ENCODE measurements around the gene HCRTR1. TPM values are rescaled to one million over a fixed set of nuclear protein-coding genes. Genes with fewer than 3 reads are reported as not detected.

HCRTR1 gene
- total and polyA plus RNA-seq, 2 donors (not counting 3 experiments of a cell fraction or from before 2014, with no cell fraction given): 0.93 to 1.5 TPM

DNA sequence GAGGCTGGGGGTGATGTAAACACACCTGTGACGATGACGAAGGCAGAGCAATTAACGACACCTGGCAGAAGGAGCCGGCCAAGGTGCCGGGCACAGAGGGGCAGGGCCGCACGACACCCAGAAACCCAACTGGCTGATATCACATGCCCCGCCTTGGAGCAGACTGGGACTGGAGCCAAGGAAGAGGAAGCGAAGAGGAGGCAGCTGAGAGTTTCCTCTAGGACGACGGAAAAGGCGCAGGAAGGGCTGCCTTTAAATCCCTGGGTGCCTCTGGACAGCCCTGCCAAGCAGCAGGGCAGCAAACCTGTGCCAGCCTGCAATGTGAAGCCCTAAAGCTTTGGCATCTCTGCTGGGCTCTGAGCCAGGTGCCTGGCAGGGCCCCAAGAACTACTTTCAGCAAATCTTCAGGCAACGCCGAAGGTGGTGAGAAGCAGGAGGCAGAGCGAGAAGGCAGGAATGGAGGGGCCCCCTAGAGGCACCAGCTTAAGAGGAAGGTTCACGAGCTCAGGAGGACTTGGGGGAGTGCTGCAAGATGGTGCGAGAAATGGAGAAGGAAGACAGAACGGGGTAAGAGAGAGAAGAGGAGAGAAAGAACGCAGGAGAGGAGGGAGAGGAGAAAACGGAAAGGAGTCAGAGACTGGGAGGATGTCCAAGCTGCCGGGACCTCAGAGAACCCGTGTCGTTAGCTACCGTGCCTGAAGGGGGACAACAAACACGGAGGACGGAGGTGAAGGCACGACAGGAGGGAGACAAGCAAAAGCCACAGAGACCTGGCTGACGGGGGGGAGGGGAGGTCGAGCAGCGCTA is 52.5 kb downstream of the HCRTR1 start:
- no TSS peak for BruUV-seq (replicated peaks)
- Histone ChIP-seq H3K27ac (ENCODE audit: insufficient read depth, low read depth, low read length) (no peak overlapping the region), H3K4me2 (ENCODE audit: insufficient read depth, low read length) (peak overlapping the region; percentile 70), H3K79me2 (ENCODE audit: control insufficient read depth, insufficient read depth, low read length) (no peaks in the 10 kb centered on the region), H3K27me3 (ENCODE audit: control insufficient read depth in 2 of 2, insufficient read depth in 2 of 2, low read length in 2 of 2) (no peaks in the 10 kb centered on the region), H4K20me1 (replicated peaks; ENCODE audit: control insufficient read depth, extremely low read depth, insufficient read depth, low read length) (no peaks in the 10 kb centered on the region), H3K36me3 (ENCODE audit: control insufficient read depth in 2 of 2, extremely low read depth in 1 of 2, insufficient read depth in 2 of 2, low read length in 2 of 2) (no peaks in the 10 kb centered on the region), H2AFZ (ENCODE audit: low read depth, low read length) (peak overlapping the region; percentile 86), H3K9ac (replicated peaks; ENCODE audit: extremely low read depth, insufficient read depth, low read length) (no peak overlapping the region), H3K9me1 (replicated peaks; ENCODE audit: control insufficient read depth, extremely low read depth, insufficient read depth, low read length) (no peaks in the 10 kb centered on the region), H3K4me1 (ENCODE audit: control insufficient read depth, extremely low read depth, insufficient read depth, low read length) (peaks cover 13% of the 10 kb centered on the region), H3K9me3 (replicated peaks; ENCODE audit: control insufficient read depth, insufficient read depth, low read length) (no peaks in the 10 kb centered on the region), H3K4me3 (replicated peaks in 1 of 3; ENCODE audit: insufficient read depth in 1 of 3, low read depth in 1 of 3, low read length in 3 of 3) (peak overlapping the region; percentile 7 to 31 (median 21))
- ChIA-PET CTCF (interaction anchor here (0.8 to 10.6 kb wide), 12 partner anchors 10 to 119 kb away, joined by 3 to 180 read pairs (median 6); no protein-coding TSS in a partner anchor), POLR2A (no interaction called here)
- FAIRE-seq: peak; percentile 81
- intact Hi-C loops (cut with micrococcal nuclease): loop anchor here (1.0 to 2.0 kb wide), 2 partner anchors 17 to 45 kb away; no protein-coding TSS in a partner anchor
- DNase-seq (ENCODE audit: low read depth, low spot score): peak; percentile 77
- dilution Hi-C loops (cut with MboI; ENCODE audit: extremely low pct_ligation_motif_present, low sequenced_read_pairs): no loop called here
- TF ChIP-seq, protein P1, sequence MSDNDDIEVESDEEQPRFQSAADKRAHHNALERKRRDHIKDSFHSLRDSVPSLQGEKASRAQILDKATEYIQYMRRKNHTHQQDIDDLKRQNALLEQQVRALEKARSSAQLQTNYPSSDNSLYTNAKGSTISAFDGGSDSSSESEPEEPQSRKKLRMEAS (IDR thresholded peaks at IDR 0.05; ENCODE audit: insufficient read depth, insufficient read length): no peak
- TF ChIP-seq, protein P2, sequence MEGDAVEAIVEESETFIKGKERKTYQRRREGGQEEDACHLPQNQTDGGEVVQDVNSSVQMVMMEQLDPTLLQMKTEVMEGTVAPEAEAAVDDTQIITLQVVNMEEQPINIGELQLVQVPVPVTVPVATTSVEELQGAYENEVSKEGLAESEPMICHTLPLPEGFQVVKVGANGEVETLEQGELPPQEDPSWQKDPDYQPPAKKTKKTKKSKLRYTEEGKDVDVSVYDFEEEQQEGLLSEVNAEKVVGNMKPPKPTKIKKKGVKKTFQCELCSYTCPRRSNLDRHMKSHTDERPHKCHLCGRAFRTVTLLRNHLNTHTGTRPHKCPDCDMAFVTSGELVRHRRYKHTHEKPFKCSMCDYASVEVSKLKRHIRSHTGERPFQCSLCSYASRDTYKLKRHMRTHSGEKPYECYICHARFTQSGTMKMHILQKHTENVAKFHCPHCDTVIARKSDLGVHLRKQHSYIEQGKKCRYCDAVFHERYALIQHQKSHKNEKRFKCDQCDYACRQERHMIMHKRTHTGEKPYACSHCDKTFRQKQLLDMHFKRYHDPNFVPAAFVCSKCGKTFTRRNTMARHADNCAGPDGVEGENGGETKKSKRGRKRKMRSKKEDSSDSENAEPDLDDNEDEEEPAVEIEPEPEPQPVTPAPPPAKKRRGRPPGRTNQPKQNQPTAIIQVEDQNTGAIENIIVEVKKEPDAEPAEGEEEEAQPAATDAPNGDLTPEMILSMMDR (IDR thresholded peaks at IDR 0.05; ENCODE audit: extremely low read depth in 1 of 2, insufficient read depth in 1 of 2, low read depth in 1 of 2, low read length in 2 of 2): peak; percentile 10 to 29

DNA sequence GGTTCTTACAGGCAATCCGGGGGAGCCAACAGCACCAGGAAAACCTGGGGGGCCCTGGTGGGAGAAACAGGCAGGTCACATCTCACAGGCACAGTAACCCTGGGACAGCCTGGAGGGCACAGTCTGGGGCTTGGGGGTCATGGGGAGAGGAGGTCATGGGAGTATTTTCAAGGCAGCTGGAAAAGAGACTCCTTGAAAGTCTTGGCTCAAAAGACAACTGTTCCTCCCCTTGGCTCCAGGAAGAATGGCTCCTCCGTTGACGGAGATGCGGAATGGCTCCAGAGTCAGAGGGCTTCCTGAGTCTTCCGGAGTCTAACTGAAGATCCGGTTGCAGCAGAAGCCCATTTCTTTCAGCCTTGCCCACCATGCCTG is 53.1 kb downstream of the HCRTR1 start:
- DNase-seq (ENCODE audit: low read depth, low spot score) (no peak), FAIRE-seq (no peak)
- Histone ChIP-seq H3K9ac (replicated peaks; ENCODE audit: extremely low read depth, insufficient read depth, low read length) (no peak overlapping the region), H3K27me3 (ENCODE audit: control insufficient read depth in 2 of 2, insufficient read depth in 2 of 2, low read length in 2 of 2) (no peaks in the 10 kb centered on the region), H2AFZ (ENCODE audit: low read depth, low read length) (peak overlapping the region; percentile 86), H3K4me1 (ENCODE audit: control insufficient read depth, extremely low read depth, insufficient read depth, low read length) (peaks cover 13% of the 10 kb centered on the region), H3K36me3 (ENCODE audit: control insufficient read depth in 2 of 2, extremely low read depth in 1 of 2, insufficient read depth in 2 of 2, low read length in 2 of 2) (no peaks in the 10 kb centered on the region), H3K27ac (ENCODE audit: insufficient read depth, low read depth, low read length) (no peak overlapping the region), H3K4me2 (ENCODE audit: insufficient read depth, low read length) (peak overlapping the region; percentile 70), H3K4me3 (replicated peaks in 1 of 3; ENCODE audit: insufficient read depth in 1 of 3, low read depth in 1 of 3, low read length in 3 of 3) (peak overlapping the region in 2 of 3 experiments; percentile 21 to 31), H3K9me3 (replicated peaks; ENCODE audit: control insufficient read depth, insufficient read depth, low read length) (no peaks in the 10 kb centered on the region), H3K9me1 (replicated peaks; ENCODE audit: control insufficient read depth, extremely low read depth, insufficient read depth, low read length) (no peaks in the 10 kb centered on the region), H4K20me1 (replicated peaks; ENCODE audit: control insufficient read depth, extremely low read depth, insufficient read depth, low read length) (no peaks in the 10 kb centered on the region), H3K79me2 (ENCODE audit: control insufficient read depth, insufficient read depth, low read length) (no peaks in the 10 kb centered on the region)
- intact Hi-C loops (cut with micrococcal nuclease): loop anchor here (1.0 to 2.0 kb wide), 2 partner anchors 16 to 45 kb away; no protein-coding TSS in a partner anchor
- no peak for TF ChIP-seq POLR2A (IDR thresholded peaks at IDR 0.05; ENCODE audit: low read depth, low read length)
- ChIA-PET CTCF (interaction anchor here (0.8 to 10.6 kb wide), 12 partner anchors 10 to 118 kb away, joined by 3 to 180 read pairs (median 6); no protein-coding TSS in a partner anchor), POLR2A (no interaction called here)
- dilution Hi-C loops (cut with MboI; ENCODE audit: extremely low pct_ligation_motif_present, low sequenced_read_pairs): no loop called here
- no TSS peak for BruUV-seq (replicated peaks)

Measured in endothelial cell of umbilical vein (primary cell).